ENCODE data around the gene CFAP90. TPM values are rescaled to one million over a fixed set of nuclear protein-coding genes. Genes with fewer than 3 reads are reported as not detected.
A peak's percentile ranks its signal among the peaks of the same experiment; 100 is the strongest.

The CFAP90 gene
- total and polyA plus RNA-seq, 2 experiments from 2014 or later: 0.83 TPM; not detected in 1

GRCh38 chr5:7842531-7842930 lies 8.4 kb downstream of the CFAP90 start:
- no peak for TF ChIP-seq CTCF (IDR thresholded peaks at IDR 0.05; ENCODE audit: low read depth, low read length)
- no peak for DNase-seq (ENCODE audit: low read depth in 1 of 2, low spot score in 1 of 2)
- Histone ChIP-seq H3K4me3 (no peak overlapping the region), H3K36me3 (no peaks in the 10 kb centered on the region), H3K9me3 (ENCODE audit: low read depth) (no peaks in the 10 kb centered on the region), H3K27me3 (no peaks in the 10 kb centered on the region), H3K4me1 (ENCODE audit: low read depth) (no peaks in the 10 kb centered on the region), H3K27ac (no peak overlapping the region)

- no peak for DNase-seq (ENCODE audit: low read depth in 1 of 2, low spot score in 1 of 2)
- no peak overlapping the region for H3K27ac ChIP-seq
- H3K9me3 ChIP-seq (ENCODE audit: low read depth): no peaks in the 10 kb centered on the region
- no peaks in the 10 kb centered on the region for H3K4me1 ChIP-seq (ENCODE audit: low read depth)
- H3K36me3 ChIP-seq: no peaks in the 10 kb centered on the region
- H3K27me3 ChIP-seq: no peaks in the 10 kb centered on the region
- no peak for TF ChIP-seq CTCF (IDR thresholded peaks at IDR 0.05; ENCODE audit: low read depth, low read length)
- H3K4me3 ChIP-seq: no peak overlapping the region
Measured at GRCh38 chr5:7837403-7837802, 13.5 kb downstream of the CFAP90 start.

- DNase-seq (ENCODE audit: low read depth in 1 of 2, low spot score in 1 of 2): no peak
- Histone ChIP-seq H3K36me3 (no peaks in the 10 kb centered on the region), H3K4me1 (ENCODE audit: low read depth) (no peaks in the 10 kb centered on the region), H3K27ac (no peak overlapping the region), H3K27me3 (no peaks in the 10 kb centered on the region), H3K9me3 (ENCODE audit: low read depth) (no peaks in the 10 kb centered on the region), H3K4me3 (no peak overlapping the region)
- TF ChIP-seq CTCF (IDR thresholded peaks at IDR 0.05; ENCODE audit: low read depth, low read length): no peak
Measured at GRCh38 chr5:7834982-7835381, 16.0 kb downstream of the CFAP90 start.

- Histone ChIP-seq H3K9me3 (ENCODE audit: low read depth) (no peaks in the 10 kb centered on the region), H3K27ac (no peak overlapping the region), H3K27me3 (no peaks in the 10 kb centered on the region), H3K4me3 (no peak overlapping the region), H3K36me3 (no peaks in the 10 kb centered on the region), H3K4me1 (ENCODE audit: low read depth) (no peaks in the 10 kb centered on the region)
- TF ChIP-seq CTCF (IDR thresholded peaks at IDR 0.05; ENCODE audit: low read depth, low read length): no peak
- no peak for DNase-seq (ENCODE audit: low read depth in 1 of 2, low spot score in 1 of 2)
Measured at GRCh38 chr5:7828269-7828668, 22.7 kb downstream of the CFAP90 start.

GRCh38 chr5:7827610-7828009 lies 23.3 kb downstream of the CFAP90 start:
- Histone ChIP-seq H3K27me3 (no peaks in the 10 kb centered on the region), H3K36me3 (no peaks in the 10 kb centered on the region), H3K9me3 (ENCODE audit: low read depth) (no peaks in the 10 kb centered on the region), H3K4me1 (ENCODE audit: low read depth) (no peaks in the 10 kb centered on the region), H3K27ac (no peak overlapping the region), H3K4me3 (no peak overlapping the region)
- TF ChIP-seq CTCF (IDR thresholded peaks at IDR 0.05; ENCODE audit: low read depth, low read length): peak; percentile 6
- no peak for DNase-seq (ENCODE audit: low read depth in 1 of 2, low spot score in 1 of 2)

GRCh38 chr5:7825630-7826029 lies 25.3 kb downstream of the CFAP90 start:
- Histone ChIP-seq H3K4me1 (ENCODE audit: low read depth) (no peaks in the 10 kb centered on the region), H3K27me3 (no peaks in the 10 kb centered on the region), H3K4me3 (no peak overlapping the region), H3K9me3 (ENCODE audit: low read depth) (no peaks in the 10 kb centered on the region), H3K36me3 (no peaks in the 10 kb centered on the region), H3K27ac (no peak overlapping the region)
- TF ChIP-seq CTCF (IDR thresholded peaks at IDR 0.05; ENCODE audit: low read depth, low read length): no peak
- no peak for DNase-seq (ENCODE audit: low read depth in 1 of 2, low spot score in 1 of 2)

All from cardiac muscle cell (in vitro differentiated cells and primary cell).